Measurements from ENCODE around the gene ADGRV1.

ADGRV1 gene

GRCh38 chr5:91070761-91071550 lies 512.4 kb downstream of the ADGRV1 start:
- TF ChIP-seq EZH2phosphoT487 (IDR thresholded peaks at IDR 0.05; ENCODE audit: borderline replicate concordance) (no peak), CTCF (conservative IDR thresholded peaks at IDR 0.05; ENCODE audit: low read length) (no peak)
- H3K4me1 ChIP-seq (ENCODE audit: insufficient read depth, low read length, poor library complexity, severe bottlenecking), result no peaks in the 10 kb centered on the region

GRCh38 chr5:91072881-91073280 lies 514.3 kb downstream of the ADGRV1 start:
- Histone ChIP-seq H2AFZ (ENCODE audit: low read length) (no peak overlapping the region), H3K4me3 (ENCODE audit: low read length, poor library complexity, severe bottlenecking) (no peak overlapping the region), H3K9me2 (replicated peaks; ENCODE audit: low read depth, low read length) (no peaks in the 10 kb centered on the region), H3K4me2 (ENCODE audit: low read depth, low read length, poor library complexity, severe bottlenecking) (no peak overlapping the region), H3K79me2 (ENCODE audit: insufficient read depth, low read length) (no peaks in the 10 kb centered on the region), H4K20me1 (ENCODE audit: insufficient read depth, low read length, poor library complexity, severe bottlenecking) (no peaks in the 10 kb centered on the region), H3K4me1 (ENCODE audit: insufficient read depth, low read length, poor library complexity, severe bottlenecking) (no peaks in the 10 kb centered on the region), H3K9ac (ENCODE audit: low read depth, low read length, poor library complexity, severe bottlenecking) (no peak overlapping the region), H3K36me3 (ENCODE audit: insufficient read depth, low read length) (no peaks in the 10 kb centered on the region), H3K27me3 (ENCODE audit: insufficient read depth, low read length, poor library complexity, severe bottlenecking) (no peaks in the 10 kb centered on the region), H3F3A (ENCODE audit: low read depth) (no peaks in the 10 kb centered on the region), H3K9me3 (ENCODE audit: insufficient read depth, low read depth, low read length) (no peaks in the 10 kb centered on the region)
- TF ChIP-seq EZH2phosphoT487 (IDR thresholded peaks at IDR 0.05; ENCODE audit: borderline replicate concordance) (no peak), CTCF (conservative IDR thresholded peaks at IDR 0.05; ENCODE audit: low read length) (no peak)

More at GRCh38 chr5:91070761-91071550, 512.4 kb downstream of the ADGRV1 start:
- H2AFZ ChIP-seq (ENCODE audit: low read length), result no peak overlapping the region
- no peaks in the 10 kb centered on the region for H3K36me3 ChIP-seq (ENCODE audit: insufficient read depth, low read length)
- no peaks in the 10 kb centered on the region for H3K27me3 ChIP-seq (ENCODE audit: insufficient read depth, low read length, poor library complexity, severe bottlenecking)
- H4K20me1 ChIP-seq (ENCODE audit: insufficient read depth, low read length, poor library complexity, severe bottlenecking), result no peaks in the 10 kb centered on the region
- no peaks in the 10 kb centered on the region for H3K9me2 ChIP-seq (replicated peaks; ENCODE audit: low read depth, low read length)
- H3K9me3 ChIP-seq (ENCODE audit: insufficient read depth, low read depth, low read length), result no peaks in the 10 kb centered on the region
- no peak overlapping the region for H3K9ac ChIP-seq (ENCODE audit: low read depth, low read length, poor library complexity, severe bottlenecking)
- H3F3A ChIP-seq (ENCODE audit: low read depth), result no peaks in the 10 kb centered on the region
- H3K4me2 ChIP-seq (ENCODE audit: low read depth, low read length, poor library complexity, severe bottlenecking), result no peak overlapping the region
- no peak overlapping the region for H3K4me3 ChIP-seq (ENCODE audit: low read length, poor library complexity, severe bottlenecking)
- no peaks in the 10 kb centered on the region for H3K79me2 ChIP-seq (ENCODE audit: insufficient read depth, low read length)

GRCh38 chr5:91074615-91075014 lies 516.0 kb downstream of the ADGRV1 start:
- Histone ChIP-seq H3K36me3 (ENCODE audit: insufficient read depth, low read length) (no peaks in the 10 kb centered on the region), H3K79me2 (ENCODE audit: insufficient read depth, low read length) (no peaks in the 10 kb centered on the region), H3K4me2 (ENCODE audit: low read depth, low read length, poor library complexity, severe bottlenecking) (no peak overlapping the region), H3K4me1 (ENCODE audit: insufficient read depth, low read length, poor library complexity, severe bottlenecking) (no peaks in the 10 kb centered on the region), H3K27me3 (ENCODE audit: insufficient read depth, low read length, poor library complexity, severe bottlenecking) (no peaks in the 10 kb centered on the region), H3K9me3 (ENCODE audit: insufficient read depth, low read depth, low read length) (no peaks in the 10 kb centered on the region), H3K4me3 (ENCODE audit: low read length, poor library complexity, severe bottlenecking) (no peak overlapping the region), H3F3A (ENCODE audit: low read depth) (no peaks in the 10 kb centered on the region), H2AFZ (ENCODE audit: low read length) (no peak overlapping the region), H3K9ac (ENCODE audit: low read depth, low read length, poor library complexity, severe bottlenecking) (no peak overlapping the region), H3K9me2 (replicated peaks; ENCODE audit: low read depth, low read length) (no peaks in the 10 kb centered on the region), H4K20me1 (ENCODE audit: insufficient read depth, low read length, poor library complexity, severe bottlenecking) (no peaks in the 10 kb centered on the region)
- TF ChIP-seq EZH2phosphoT487 (IDR thresholded peaks at IDR 0.05; ENCODE audit: borderline replicate concordance), result no peak
- TF ChIP-seq CTCF (conservative IDR thresholded peaks at IDR 0.05; ENCODE audit: low read length), result no peak

Measured in Loucy (cell line).